HepG2 (cell line): ENCODE data around the gene STXBP5L. TPM values are rescaled to one million over a fixed set of nuclear protein-coding genes. Genes with fewer than 3 reads are reported as not detected.

Experiments
- ATAC-seq: fragments of 200-7000 bp; cut with Tn5 transposase; 3 replicates; pipeline ENCODE4 v1.9.1; 2020; ENCODE audit warnings: mild to moderate bottlenecking, moderate library complexity
- BruUV-seq: library from RNA; stranded (reverse); fragments of 400-500 nt; replicated peaks from 2 replicates; lab custom pipeline; 2021; lab: Mats Ljungman, UMichigan
- CTCF ChIA-PET: fragments of 300-600 bp; formaldehyde crosslinking; extraction: SDS; loops from one replicate; lab custom pipeline; 2021; ENCODE audit warnings: low total read pairs, inconsistent platforms, low intra/inter-chr PET ratio; lab: Yijun Ruan, JAX
- POLR2A ChIA-PET: fragments of 350-600 bp; sonication (Branson Sonifier 250); formaldehyde crosslinking; loops from one replicate; lab custom pipeline; 2020; ENCODE audit warnings: antibody characterized with exemption, inconsistent platforms; lab: Yijun Ruan, JAX
- DNase-seq: peaks from one replicate; pipeline ENCODE4 v3.0.0-alpha.2; 2015; ENCODE audit warnings: low spot score
- FAIRE-seq: peaks from 3 replicates; lab custom pipeline; 2011; peaks lifted over from hg19 to GRCh38; lab: Jason Lieb, UNC
- H2AFZ ChIP-seq: one replicate; pipeline ENCODE4 v1.6.1; 2011; ENCODE audit warnings: low read length, inconsistent platforms
- H3K27ac ChIP-seq: fragments of 300-600 bp; 3 replicates; pipeline ENCODE4 v1.8.0; 2011; ENCODE audit warnings: mixed run types, mild to moderate bottlenecking, mixed read lengths, low read length, inconsistent platforms; ENCODE audit not compliant: insufficient read depth; ENCODE audit errors: extremely low read length
- H3K27me3 ChIP-seq, 2 experiments: fragments of 200-600 bp in 1 of 2; 2 replicates in 1 of 2; 3 replicates in 1 of 2; pipeline versions ENCODE4 v1.6.0 to v1.8.0; 2011; ENCODE audit warnings: low read length in 2 of 2, mild to moderate bottlenecking in 2 of 2, moderate library complexity in 2 of 2, inconsistent platforms in 1 of 2; ENCODE audit not compliant: insufficient read depth in 2 of 2, control insufficient read depth in 1 of 2
- H3K36me3 ChIP-seq, 2 experiments: fragments of 200-600 bp in 1 of 2; replicated peaks in 1 of 2; 2 replicates in 1 of 2; 3 replicates in 1 of 2; pipeline versions ENCODE4 v1.5.1 to v1.8.0; 2011; ENCODE audit warnings: low read length in 2 of 2, inconsistent platforms in 1 of 2; ENCODE audit not compliant: insufficient read depth in 2 of 2, control insufficient read depth in 1 of 2
- H3K4me1 ChIP-seq: 2 replicates; pipeline ENCODE4 v1.5.1; 2012; ENCODE audit warnings: low read length, inconsistent platforms; ENCODE audit not compliant: insufficient read depth
- H3K4me2 ChIP-seq: 2 replicates; pipeline ENCODE4 v1.6.0; 2011; ENCODE audit warnings: low read depth, low read length, inconsistent platforms
- H3K4me3 ChIP-seq, 3 experiments: fragments of 200-600 bp in 1 of 3; sonication (generic), shearing (Covaris generic) in 1 of 3; replicated peaks in 1 of 3; 2 replicates each; pipeline ENCODE4 v1.5.1; 2011 to 2016; ENCODE audit warnings: low read length in 3 of 3, inconsistent platforms in 2 of 3, low read depth in 2 of 3, mild to moderate bottlenecking in 2 of 3, control low read depth in 1 of 3, mixed read lengths in 1 of 3; ENCODE audit not compliant: insufficient read depth in 1 of 3
- H3K79me2 ChIP-seq: one replicate; pipeline ENCODE4 v1.6.1; 2011; ENCODE audit warnings: low read length, inconsistent platforms; ENCODE audit not compliant: insufficient read depth
- H3K9ac ChIP-seq: 2 replicates; pipeline ENCODE4 v1.6.0; 2011; ENCODE audit warnings: mild to moderate bottlenecking, low read depth, low read length, inconsistent platforms; ENCODE audit not compliant: insufficient read depth
- H3K9me3 ChIP-seq: 2 replicates; pipeline ENCODE4 v1.5.1; 2012; ENCODE audit warnings: mild to moderate bottlenecking, low read length
- H4K20me1 ChIP-seq: 2 replicates; pipeline ENCODE4 v1.6.0; 2011; ENCODE audit warnings: inconsistent platforms, mild to moderate bottlenecking, low read length, moderate library complexity; ENCODE audit not compliant: insufficient read depth
- CHCHD3 ChIP-seq: sonication (generic); formaldehyde crosslinking; IDR thresholded peaks from 2 replicates; pipeline ENCODE4 v1.8.0; 2022; ENCODE audit warnings: mild to moderate bottlenecking, missing genetic modification reagents, moderate library complexity
- HIVEP1 ChIP-seq: sonication (generic); formaldehyde crosslinking; IDR thresholded peaks from 2 replicates; pipeline ENCODE4 v1.4.0; 2020; ENCODE audit warnings: mild to moderate bottlenecking, missing genetic modification reagents
- HNRNPUL1 ChIP-seq: fragments of 200-400 bp; formaldehyde crosslinking; IDR thresholded peaks from 2 replicates; pipeline ENCODE4 v1.6.1; 2017; ENCODE audit warnings: low read depth, mild to moderate bottlenecking, low read length, moderate library complexity
- KDM3A ChIP-seq: IDR thresholded peaks from 2 replicates; pipeline ENCODE4 v1.6.1; 2018; ENCODE audit warnings: low read depth, missing compliant biosample characterization
- LBX2 ChIP-seq: sonication (generic); formaldehyde crosslinking; IDR thresholded peaks from 2 replicates; pipeline ENCODE4 v1.5.0; 2020; ENCODE audit warnings: missing genetic modification reagents, mild to moderate bottlenecking, borderline replicate concordance
- MBNL3 ChIP-seq: fragments of 250-450 bp; sonication (Bioruptor Pico); conservative IDR thresholded peaks from 2 replicates; pipeline ENCODE4 v1.8.0; 2022; ENCODE audit warnings: mild to moderate bottlenecking, inconsistent platforms
- MXI1 ChIP-seq: IDR thresholded peaks from 3 replicates; pipeline ENCODE4 v1.6.1; 2012; ENCODE audit warnings: low read depth, low read length, inconsistent platforms, borderline replicate concordance
- NAIF1 ChIP-seq: sonication (generic); formaldehyde crosslinking; IDR thresholded peaks from 2 replicates; pipeline ENCODE4 v1.5.0; 2020; ENCODE audit warnings: mild to moderate bottlenecking, missing genetic modification reagents, borderline replicate concordance
- NFE2L1 ChIP-seq: sonication (generic); formaldehyde crosslinking; IDR thresholded peaks from 2 replicates; pipeline ENCODE4 v1.4.0; 2020; ENCODE audit warnings: missing genetic modification reagents, mild to moderate bottlenecking, borderline replicate concordance
- NRL ChIP-seq: sonication (generic); formaldehyde crosslinking; IDR thresholded peaks from 2 replicates; pipeline ENCODE4 v1.5.0; 2020; ENCODE audit warnings: missing genetic modification reagents, mild to moderate bottlenecking, moderate library complexity, borderline replicate concordance
- POGZ ChIP-seq: sonication (generic); formaldehyde crosslinking; IDR thresholded peaks from 2 replicates; pipeline ENCODE4 v1.4.0; 2020; ENCODE audit warnings: mild to moderate bottlenecking, missing genetic modification reagents
- RFX3 ChIP-seq: IDR thresholded peaks from 2 replicates; pipeline ENCODE4 v1.6.1; 2016; ENCODE audit warnings: missing biosample characterization, missing genetic modification reagents
- TGIF2 ChIP-seq: IDR thresholded peaks from 2 replicates; pipeline ENCODE4 v1.6.1; 2016; ENCODE audit warnings: control low read depth, missing compliant biosample characterization
- ZNF253 ChIP-seq: sonication (generic); formaldehyde crosslinking; IDR thresholded peaks from 2 replicates; pipeline ENCODE4 v1.8.0; 2022; ENCODE audit warnings: mild to moderate bottlenecking, missing genetic modification reagents, borderline replicate concordance
- ZNF260 ChIP-seq: sonication (generic); formaldehyde crosslinking; IDR thresholded peaks from 2 replicates; pipeline ENCODE4 v1.4.0; 2020; ENCODE audit warnings: missing genetic modification reagents, low read depth, mild to moderate bottlenecking, borderline replicate concordance
- ZNF567 ChIP-seq: sonication (generic); formaldehyde crosslinking; IDR thresholded peaks from 2 replicates; pipeline ENCODE4 v1.8.1; 2023; ENCODE audit warnings: mild to moderate bottlenecking, missing genetic modification reagents, borderline replicate concordance
- ZNF772 ChIP-seq: sonication (generic); formaldehyde crosslinking; IDR thresholded peaks from 2 replicates; pipeline ENCODE4 v1.5.0; 2020; ENCODE audit warnings: mild to moderate bottlenecking, missing genetic modification reagents
- WGBS: methylation state at CpG from one replicate; pipeline ENCODE4 v1.1.6; 2017; ENCODE audit warnings: low lambda C conversion rate; 5-methylcytosine and 5-hydroxymethylcytosine counted together
- in situ Hi-C: cut with HindIII; loops from 2 replicates; pipeline ENCODE4 v1.10.0; 2017; ENCODE audit warnings: low pct_unique_long_range_greater_than_20kb; ENCODE audit not compliant: extremely low pct_ligation_motif_present
- intact Hi-C: fragments of 100-400 bp; cut with micrococcal nuclease; formaldehyde crosslinking; loops from one replicate; pipeline ENCODE4 v1.10.0; 2022; ENCODE audit not compliant: unreplicated experiment
- polyA plus RNA-seq, 8 experiments: library from polyadenylated mRNA; depleted of rRNA in 3 of 8; stranded (reverse) in 7 of 8; unstranded in 1 of 8; fragments of >200 nt; fragmentation: Illumina TruSeq in 4 of 8; extraction: Trizol in 4 of 8; gene quantifications; 2 replicates each; pipeline versions ENCODE4 v1.2.1 to v1.2.3, GENCODE V29; 2011 to 2016; ENCODE audit warnings: low read depth in 4 of 8, missing spikeins in 1 of 8, mixed read lengths in 1 of 8; ENCODE audit not compliant: insufficient read depth in 1 of 8
- total RNA-seq, 5 experiments: library from RNA; depleted of rRNA; stranded (reverse); fragments of >200 nt; fragmentation: Illumina TruSeq; extraction: Trizol; gene quantifications; 2 replicates each; pipeline ENCODE4 v1.2.3, GENCODE V29; 2016; ENCODE audit warnings: low read depth in 1 of 5

STXBP5L gene
- total and polyA plus RNA-seq, 2 of the 13 experiments (the other 11 are each of a cell fraction or from before 2014, with no cell fraction given): not detected

- Histone ChIP-seq H3K4me2 (no peak overlapping the region), H3K9me3 (no peaks in the 10 kb centered on the region), H4K20me1 (no peaks in the 10 kb centered on the region), H3K4me1 (no peaks in the 10 kb centered on the region), H3K27me3 (no peaks in the 10 kb centered on the region), H3K9ac (no peak overlapping the region), H3K4me3 (no peak overlapping the region), H3K79me2 (no peaks in the 10 kb centered on the region), H3K36me3 (no peaks in the 10 kb centered on the region), H3K27ac (no peak overlapping the region), H2AFZ (no peak overlapping the region)
- ATAC-seq (no peak), FAIRE-seq (no peak), DNase-seq (no peak)
- WGBS: 0% methylated on average over 1 of the region's 1 CpG
- ChIA-PET CTCF (no interaction called here), POLR2A (no interaction called here)
- TF ChIP-seq NRL (no peak), HNRNPUL1 (no peak), LBX2 (CRISPR knock-in tag) (no peak), ZNF772 (CRISPR knock-in tag) (no peak), NAIF1 (CRISPR knock-in tag) (no peak), TGIF2 (CRISPR knock-in tag) (no peak), POGZ (no peak), HIVEP1 (CRISPR knock-in tag) (no peak), ZNF260 (CRISPR knock-in tag) (no peak), CHCHD3 (CRISPR knock-in tag) (no peak), MBNL3 (CRISPR knock-in tag) (no peak), ZNF253 (CRISPR knock-in tag) (no peak), MXI1 (no peak), ZNF567 (CRISPR knock-in tag) (no peak), RFX3 (no peak), KDM3A (CRISPR knock-in tag) (no peak), NFE2L1 (CRISPR knock-in tag) (no peak)
- intact Hi-C loops (no loop called here), in situ Hi-C loops (no loop called here)
- BruUV-seq: no TSS peak
These were observed 361.4 kb downstream of the STXBP5L start for GRCh38 chr3:121269389-121269788.
